Lower leg skin (tissue), 4 donors: ENCODE measurements around the gene PTPN1. TPM values are rescaled to one million over a fixed set of nuclear protein-coding genes. Genes with fewer than 3 reads are reported as not detected.

Experiments
- DNase-seq, 2 donors: peaks; one replicate each; pipeline ENCODE4 v3.0.0-alpha.2; 2019; ENCODE audit warnings: low spot score in 2 of 2
- H3K4me3 ChIP-seq: fragments of 200-600 bp; sonication (generic); 2 replicates; pipeline ENCODE4 v1.5.1; 2017; ENCODE audit warnings: mild to moderate bottlenecking, low read depth; ENCODE audit not compliant: poor library complexity, severe bottlenecking
- POLR2A ChIP-seq, 2 donors: fragments of 450-650 bp; IDR thresholded peaks; one replicate each; pipeline ENCODE4 v1.6.1; 2016 to 2017; ENCODE audit warnings: antibody characterized with exemption in 2 of 2, mild to moderate bottlenecking in 1 of 2, moderate library complexity in 1 of 2
- WGBS, 2 donors: methylation state at CpG; one replicate each; pipeline ENCODE4 v1.1.5; 2018; 5-methylcytosine and 5-hydroxymethylcytosine counted together
- intact Hi-C: fragments of 100-400 bp; cut with DNase I; formaldehyde crosslinking; loops from one replicate; pipeline ENCODE4 v1.15.0; 2023; ENCODE audit warnings: low total_unique reads
- total RNA-seq, 4 donors: library from RNA; depleted of rRNA; stranded (reverse); fragments of >200 nt; gene quantifications; one replicate each; pipeline ENCODE4 v1.1.0, GENCODE V29; 2016
- TF ChIP-seq, protein P1 (sequence below), 3 donors: fragments of 450-650 bp; IDR thresholded peaks; one replicate each; pipeline ENCODE4 v1.5.1; 2016; ENCODE audit warnings: antibody characterized with exemption in 3 of 3, mild to moderate bottlenecking in 3 of 3, moderate library complexity in 2 of 3

The PTPN1 gene
- total RNA-seq, 4 donors from 2014 or later: 19.1 to 29.8 (median 23.3) TPM

DNA sequence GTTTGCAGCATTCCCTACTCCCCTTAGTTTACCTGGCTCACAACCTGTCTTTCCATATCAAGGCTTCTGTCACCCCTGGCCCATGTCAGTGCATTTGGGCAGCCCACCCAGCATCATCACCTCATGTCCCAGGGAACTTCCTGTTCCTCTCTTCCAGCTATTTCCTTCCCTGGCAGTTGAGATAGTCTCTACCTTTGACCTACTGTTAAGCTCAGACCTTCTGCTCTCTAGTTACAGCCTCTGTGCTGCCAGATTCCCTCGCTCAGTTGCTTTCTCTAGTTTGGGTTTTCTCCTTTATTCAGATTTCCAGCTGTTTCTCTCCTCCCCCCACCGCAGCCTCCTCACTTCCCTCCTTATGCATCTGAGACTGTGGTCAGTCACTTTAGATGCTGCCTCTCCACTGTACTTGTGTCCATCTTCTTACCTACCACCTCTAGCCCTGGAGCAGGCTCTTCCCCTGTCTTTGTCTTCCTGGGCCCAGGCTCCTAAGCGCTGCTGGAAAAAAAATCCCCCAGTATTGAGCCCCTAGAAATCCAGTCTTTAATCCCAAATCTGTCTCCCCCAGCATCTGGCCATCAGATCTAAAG lies 16.3 kb downstream of the PTPN1 start:
- H3K4me3 ChIP-seq: no peak overlapping the region
- 83 to 84% methylated on average over 3 of the region's 3 CpGs for WGBS, 2 donors
- no peak for DNase-seq
- intact Hi-C loops: no loop called here
- TF ChIP-seq POLR2A (IDR thresholded peaks at IDR 0.05): no peak
- TF ChIP-seq, protein P1, sequence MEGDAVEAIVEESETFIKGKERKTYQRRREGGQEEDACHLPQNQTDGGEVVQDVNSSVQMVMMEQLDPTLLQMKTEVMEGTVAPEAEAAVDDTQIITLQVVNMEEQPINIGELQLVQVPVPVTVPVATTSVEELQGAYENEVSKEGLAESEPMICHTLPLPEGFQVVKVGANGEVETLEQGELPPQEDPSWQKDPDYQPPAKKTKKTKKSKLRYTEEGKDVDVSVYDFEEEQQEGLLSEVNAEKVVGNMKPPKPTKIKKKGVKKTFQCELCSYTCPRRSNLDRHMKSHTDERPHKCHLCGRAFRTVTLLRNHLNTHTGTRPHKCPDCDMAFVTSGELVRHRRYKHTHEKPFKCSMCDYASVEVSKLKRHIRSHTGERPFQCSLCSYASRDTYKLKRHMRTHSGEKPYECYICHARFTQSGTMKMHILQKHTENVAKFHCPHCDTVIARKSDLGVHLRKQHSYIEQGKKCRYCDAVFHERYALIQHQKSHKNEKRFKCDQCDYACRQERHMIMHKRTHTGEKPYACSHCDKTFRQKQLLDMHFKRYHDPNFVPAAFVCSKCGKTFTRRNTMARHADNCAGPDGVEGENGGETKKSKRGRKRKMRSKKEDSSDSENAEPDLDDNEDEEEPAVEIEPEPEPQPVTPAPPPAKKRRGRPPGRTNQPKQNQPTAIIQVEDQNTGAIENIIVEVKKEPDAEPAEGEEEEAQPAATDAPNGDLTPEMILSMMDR (IDR thresholded peaks at IDR 0.05): no peak

DNA sequence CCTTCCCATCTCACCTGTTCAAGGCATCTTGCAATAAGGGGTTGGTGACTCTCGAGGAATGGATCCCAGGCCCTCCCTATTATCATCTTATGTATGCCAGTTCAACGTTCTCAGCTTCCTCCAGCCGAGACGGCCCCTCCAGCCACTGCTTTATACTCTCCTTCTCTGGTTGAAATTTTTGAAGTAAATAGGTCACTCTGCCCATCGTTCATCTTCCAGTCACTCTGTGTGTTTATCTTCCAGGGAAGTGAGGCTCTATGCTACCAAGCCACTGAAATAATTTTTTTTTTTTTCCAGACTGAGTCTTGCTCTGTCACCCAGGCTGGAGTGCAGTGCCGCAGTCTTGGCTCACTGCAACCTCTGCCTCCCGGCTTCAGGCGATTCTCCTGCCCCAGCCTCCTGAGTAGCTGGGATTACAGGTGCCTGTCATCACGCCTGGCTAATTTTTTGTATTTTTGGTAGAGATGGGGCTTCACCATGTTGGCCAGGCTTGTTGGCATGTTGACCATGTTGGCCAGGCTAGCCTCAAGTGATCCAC lies 17.0 kb downstream of the PTPN1 start:
- intact Hi-C loops: no loop called here
- H3K4me3 ChIP-seq: no peak overlapping the region
- 82 to 87% methylated on average over 9 of the region's 9 CpGs for WGBS, 2 donors
- TF ChIP-seq POLR2A (IDR thresholded peaks at IDR 0.05): no peak
- TF ChIP-seq, protein P1 (IDR thresholded peaks at IDR 0.05): no peak
- no peak for DNase-seq

DNA sequence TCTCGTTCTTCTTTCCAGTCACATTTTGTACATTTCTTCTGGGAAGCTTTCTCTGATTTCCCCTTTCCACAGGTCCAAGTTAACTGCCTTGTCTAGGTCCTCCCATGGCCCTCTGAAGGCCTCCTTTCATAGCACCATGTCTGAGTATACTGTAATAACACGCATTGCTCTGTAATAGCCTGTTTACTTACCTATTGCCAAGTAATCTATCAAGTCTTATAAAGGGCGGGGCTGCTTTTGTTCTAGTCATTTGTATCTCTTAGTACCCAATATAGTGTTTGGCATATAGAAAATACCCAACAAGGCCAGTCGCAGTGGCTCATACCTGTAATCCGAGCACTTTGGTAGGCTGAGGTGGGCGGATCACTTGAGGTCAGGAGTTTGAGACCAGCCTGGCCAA lies 17.9 kb downstream of the PTPN1 start:
- intact Hi-C loops: no loop called here
- 79 to 87% methylated on average over 6 of the region's 6 CpGs for WGBS, 2 donors
- TF ChIP-seq, protein P1 (IDR thresholded peaks at IDR 0.05): no peak
- no peak for TF ChIP-seq POLR2A (IDR thresholded peaks at IDR 0.05)
- no peak overlapping the region for H3K4me3 ChIP-seq
- no peak for DNase-seq

DNA sequence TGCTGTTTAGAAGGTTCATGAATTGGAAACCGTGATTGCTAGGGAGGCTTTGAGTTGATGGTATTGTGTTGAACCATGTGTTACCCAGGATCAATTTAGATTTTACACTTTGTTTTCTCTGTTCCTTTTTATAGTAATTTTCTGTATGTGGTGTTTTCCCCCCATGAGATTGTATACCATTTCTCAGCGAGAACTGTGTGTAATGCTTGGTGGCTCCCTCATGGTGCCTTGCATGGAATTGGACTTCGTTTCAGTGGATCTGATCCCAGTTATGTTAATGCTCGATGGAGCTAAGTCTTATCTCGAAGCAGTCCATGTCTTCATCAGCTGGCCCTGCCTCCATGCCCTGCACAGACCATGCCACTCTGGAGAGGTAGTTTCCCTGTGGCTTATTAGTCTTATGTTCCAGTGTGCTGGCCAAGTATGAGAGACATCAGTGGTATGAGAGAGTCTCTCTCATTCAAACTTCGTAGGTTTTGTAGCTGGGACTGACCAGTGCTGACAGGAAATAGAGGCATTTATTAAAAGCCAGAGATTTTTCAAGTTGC lies 18.7 kb downstream of the PTPN1 start:
- WGBS, 2 donors: 59 to 74% methylated on average over 6 of the region's 6 CpGs
- no peak overlapping the region for H3K4me3 ChIP-seq
- intact Hi-C loops: no loop called here
- TF ChIP-seq, protein P1 (IDR thresholded peaks at IDR 0.05): no peak
- no peak for TF ChIP-seq POLR2A (IDR thresholded peaks at IDR 0.05)
- no peak for DNase-seq

DNA sequence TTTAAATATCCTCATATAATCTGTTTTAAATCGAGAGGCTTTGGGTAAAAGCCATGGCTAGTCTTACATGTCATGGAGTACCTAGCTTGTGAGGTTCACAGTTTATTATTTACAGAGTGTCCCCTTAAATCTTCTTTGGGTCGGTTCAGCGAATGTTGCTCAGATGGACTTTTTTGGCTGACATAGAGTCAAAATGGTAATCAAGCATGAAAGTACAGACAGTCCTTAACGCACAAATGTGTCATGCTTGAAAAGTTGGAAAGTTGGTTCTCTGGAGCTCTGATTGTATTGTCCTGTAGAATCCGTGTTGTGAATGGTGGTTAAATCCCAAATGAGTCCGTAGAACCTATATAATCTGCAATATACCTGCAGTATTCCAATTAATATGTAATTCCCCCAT lies 22.0 kb downstream of the PTPN1 start:
- intact Hi-C loops: no loop called here
- DNase-seq: no peak
- TF ChIP-seq POLR2A (IDR thresholded peaks at IDR 0.05): no peak
- TF ChIP-seq, protein P1 (IDR thresholded peaks at IDR 0.05): no peak
- H3K4me3 ChIP-seq: no peak overlapping the region
- 68 to 86% methylated on average over 6 of the region's 6 CpGs for WGBS, 2 donors
